Stimulated activated CD8-positive, alpha-beta memory T cell treated with anti-CD3 and anti-CD28 coated beads, Interleukin-12 subunit alpha, Interleukin-12 subunit beta, amount 100 ng/mL, for 1 hour (primary cell): Measurements from ENCODE around the gene CAB39.
A peak's percentile ranks its signal among the peaks of the same experiment; 100 is the strongest.
"Not testable (repeated sequence)": the region's sequence is repeated elsewhere in the genome, so short reads cannot be mapped to it uniquely, and the experiment has no call there.

Experiments
- DNase-seq: peaks from one replicate; pipeline ENCODE4 v3.0.0-alpha.2; 2020; ENCODE audit warnings: low read depth

The CAB39 gene

DNA sequence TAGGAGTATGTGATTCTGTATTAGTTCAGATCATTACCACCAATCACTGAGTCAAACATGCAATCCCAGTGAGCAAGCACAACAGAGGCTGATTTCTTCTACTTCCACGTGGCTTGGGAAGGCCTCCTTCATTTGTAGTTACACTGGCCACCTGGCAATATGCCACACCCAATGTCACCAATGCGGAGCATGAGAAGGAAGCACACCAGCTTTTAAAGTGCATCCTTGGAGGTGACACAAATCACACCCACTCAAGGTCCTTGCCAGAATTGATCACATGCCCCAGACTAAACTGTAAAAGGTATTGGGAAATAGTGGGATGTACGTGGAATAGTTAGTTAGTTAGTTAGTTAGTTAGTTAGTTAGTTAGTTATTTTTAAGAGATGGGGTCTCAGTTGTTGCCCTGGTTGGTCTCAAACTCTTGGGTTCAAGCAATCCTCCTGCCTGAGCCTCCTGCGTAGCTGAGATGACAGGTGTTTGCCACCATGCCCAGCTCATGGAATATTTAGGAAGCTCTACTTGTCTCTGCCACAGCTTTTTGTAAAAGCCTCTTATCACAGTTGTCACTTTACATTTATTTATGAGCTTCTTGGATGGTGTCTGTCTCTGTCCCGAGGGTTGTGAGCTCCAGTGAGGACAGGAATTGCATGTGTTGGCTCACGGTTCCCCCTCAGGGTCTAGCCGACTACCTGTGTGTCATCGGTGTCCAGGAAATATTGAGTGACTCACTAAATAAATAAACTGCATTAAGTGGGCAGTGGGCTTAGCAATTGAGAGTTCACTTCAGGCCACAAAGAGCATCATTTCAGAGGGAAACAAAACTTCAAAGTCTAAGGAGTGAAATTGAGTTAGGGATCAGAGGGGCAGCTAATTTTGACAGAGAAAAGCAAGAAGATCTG is 28.1 kb upstream of the CAB39 start:
- DNase-seq = no peak

DNA sequence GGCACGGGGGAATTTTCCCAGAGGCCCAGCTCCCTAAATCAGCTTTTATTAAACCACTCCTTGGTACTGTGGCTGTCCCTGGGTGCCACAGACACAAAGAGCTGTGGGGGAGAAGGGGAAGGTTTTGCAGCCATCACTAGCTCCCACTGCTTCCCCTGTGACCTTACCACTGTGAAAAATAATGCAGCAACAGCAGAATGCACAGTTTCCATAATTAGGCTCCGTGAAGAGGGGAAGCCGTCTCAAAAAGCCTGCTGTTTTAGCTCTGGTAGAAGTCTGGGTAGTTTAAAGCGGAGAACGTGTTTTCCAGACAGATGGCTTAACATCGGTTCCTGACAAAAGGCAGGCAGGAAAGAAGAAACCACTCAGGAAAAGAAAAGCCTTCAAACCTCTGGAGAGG is 27.5 kb upstream of the CAB39 start:
- DNase-seq = no peak

DNA sequence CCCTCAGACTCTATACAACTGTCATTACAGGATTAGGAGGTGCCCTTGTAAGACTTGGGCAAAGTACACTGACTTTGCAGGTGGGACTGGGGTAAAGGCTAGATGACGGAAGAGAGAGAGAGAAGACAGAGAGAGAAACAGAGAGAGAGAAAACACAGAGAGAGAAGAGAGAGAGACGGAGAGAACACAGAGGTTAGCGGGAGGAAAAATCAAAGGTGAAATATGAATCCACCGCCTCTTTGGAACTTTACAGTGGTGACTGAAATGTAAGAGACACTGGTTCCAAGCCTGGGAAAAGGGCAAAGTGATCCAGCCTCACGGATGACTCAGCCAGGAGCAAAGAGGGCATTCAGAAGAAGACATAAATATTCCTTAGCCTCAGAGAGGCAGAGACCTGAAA is 25.1 kb upstream of the CAB39 start:
- DNase-seq = no peak

DNA sequence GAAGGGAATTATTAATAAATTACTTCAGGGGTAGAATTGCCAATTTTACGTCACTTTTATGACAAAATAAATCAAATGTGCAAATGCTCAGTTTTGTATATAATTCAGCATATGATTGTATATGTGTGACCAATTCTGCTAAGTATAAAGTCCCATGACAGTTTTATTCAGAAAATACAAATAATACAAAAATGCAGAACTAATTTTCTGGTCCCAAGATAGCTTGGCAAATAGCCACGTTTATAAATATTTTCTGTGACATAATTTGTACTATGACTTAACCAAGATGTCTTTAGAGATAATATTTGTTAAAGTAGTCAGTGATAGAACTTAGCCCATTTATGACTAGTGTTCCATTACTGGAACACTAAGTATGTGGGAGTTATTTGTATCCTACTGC is 24.2 kb upstream of the CAB39 start:
- no peak for DNase-seq

DNA sequence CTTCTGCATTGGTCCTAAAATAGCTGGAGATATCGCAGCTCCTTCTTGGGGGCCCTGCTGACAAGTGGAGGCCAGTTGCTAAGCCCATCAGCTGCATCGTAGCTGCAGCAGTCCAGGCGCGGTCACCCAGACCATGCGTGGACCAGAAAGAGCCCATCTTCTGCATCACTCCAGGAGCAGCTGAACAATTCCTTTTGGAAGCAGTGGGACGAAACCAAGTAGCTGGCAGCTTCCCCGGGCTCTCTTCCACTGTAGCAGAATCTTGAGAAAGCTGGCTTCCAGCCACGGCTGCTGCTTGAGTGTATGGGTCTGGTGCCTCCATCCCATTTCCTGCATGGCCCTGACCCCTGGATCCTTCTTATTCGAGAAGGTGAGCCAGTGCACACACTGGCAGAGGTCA is 22.2 kb upstream of the CAB39 start:
- DNase-seq = no peak

DNA sequence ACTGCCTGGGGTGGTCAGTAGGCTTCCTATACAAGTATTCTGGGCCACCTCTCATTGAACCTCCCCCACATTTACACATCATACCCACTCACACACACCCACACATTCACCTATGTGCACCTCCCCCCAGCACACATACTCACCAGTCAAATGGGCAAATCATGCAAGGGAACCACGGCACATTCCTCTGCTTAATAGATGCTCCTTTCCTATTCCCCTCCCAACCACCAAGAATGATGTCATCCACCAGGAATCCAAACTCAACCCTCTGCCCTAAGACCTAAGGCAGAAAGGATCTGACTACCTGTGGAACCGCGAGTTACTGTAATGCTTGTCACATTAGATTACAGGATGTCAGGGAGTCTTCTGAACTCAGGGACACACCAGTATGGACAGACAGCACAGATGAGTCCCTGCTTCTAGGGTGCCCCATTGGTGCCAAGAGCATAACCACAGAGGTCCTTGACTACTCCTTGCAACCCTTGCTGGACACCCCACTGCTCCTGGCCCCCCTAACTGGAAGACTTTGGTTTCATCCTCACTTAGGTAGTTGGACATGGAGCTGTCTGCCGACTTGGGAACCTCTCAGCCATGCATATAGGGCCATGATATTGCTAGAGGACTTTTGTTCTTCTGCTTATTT is 21.5 kb upstream of the CAB39 start:
- DNase-seq = no peak

DNA sequence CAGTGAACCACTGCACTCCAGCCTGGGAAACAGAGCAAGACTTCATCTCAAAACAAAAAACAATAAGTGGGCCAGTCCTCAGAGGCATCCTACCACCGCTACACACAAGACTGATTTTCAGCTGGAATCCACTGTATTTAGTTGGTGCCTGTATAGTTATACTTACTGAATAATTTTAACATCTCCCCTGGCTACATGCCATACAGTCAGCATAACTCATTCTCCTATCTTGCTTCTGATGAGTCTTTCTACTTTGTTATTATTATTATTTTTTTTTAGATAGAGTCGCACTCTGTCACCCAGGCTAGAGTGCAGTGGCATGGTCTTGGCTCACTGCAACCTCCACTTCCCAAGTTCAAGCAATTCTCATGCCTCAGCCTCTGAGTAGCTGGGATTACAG is 19.9 kb upstream of the CAB39 start:
- no peak for DNase-seq

DNA sequence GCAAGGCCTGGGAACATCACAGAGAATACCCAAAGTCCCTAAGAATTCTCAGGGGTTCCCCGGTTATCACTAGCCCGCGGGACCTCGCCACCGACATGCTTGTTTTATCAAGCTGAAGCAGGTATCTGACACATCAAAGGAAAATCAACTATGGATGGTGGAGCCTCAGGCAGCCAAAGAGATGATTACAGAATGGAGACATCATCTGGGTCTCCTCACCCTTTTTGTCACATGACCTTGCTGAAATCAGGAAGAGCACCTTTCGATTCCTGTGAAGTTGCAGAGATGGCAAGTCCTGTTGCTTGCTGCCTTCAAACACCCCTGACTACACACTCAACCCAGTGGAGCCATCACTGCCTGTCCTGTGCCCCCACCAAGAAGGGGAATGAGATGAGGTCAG is 19.2 kb upstream of the CAB39 start:
- no peak for DNase-seq

DNA sequence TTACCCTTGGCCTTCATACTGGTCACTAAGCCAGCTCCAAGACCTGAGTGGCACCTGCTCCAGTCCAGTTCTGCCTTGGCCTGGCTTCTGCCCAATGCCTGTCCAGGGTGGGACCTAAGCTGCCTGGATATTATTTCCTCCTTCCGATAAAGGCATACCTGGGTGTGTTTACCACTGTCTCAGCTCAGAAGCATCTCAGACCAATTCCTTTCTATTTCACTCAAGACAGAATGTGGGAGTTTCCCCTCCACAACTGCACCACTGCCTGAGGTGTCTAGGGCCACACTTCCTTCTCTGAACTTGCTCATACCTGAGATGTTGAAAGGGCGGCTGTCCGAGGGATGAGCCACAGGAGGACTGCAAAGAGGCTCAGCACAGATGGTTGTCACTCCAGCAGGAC is 18.4 kb upstream of the CAB39 start:
- no peak for DNase-seq

DNA sequence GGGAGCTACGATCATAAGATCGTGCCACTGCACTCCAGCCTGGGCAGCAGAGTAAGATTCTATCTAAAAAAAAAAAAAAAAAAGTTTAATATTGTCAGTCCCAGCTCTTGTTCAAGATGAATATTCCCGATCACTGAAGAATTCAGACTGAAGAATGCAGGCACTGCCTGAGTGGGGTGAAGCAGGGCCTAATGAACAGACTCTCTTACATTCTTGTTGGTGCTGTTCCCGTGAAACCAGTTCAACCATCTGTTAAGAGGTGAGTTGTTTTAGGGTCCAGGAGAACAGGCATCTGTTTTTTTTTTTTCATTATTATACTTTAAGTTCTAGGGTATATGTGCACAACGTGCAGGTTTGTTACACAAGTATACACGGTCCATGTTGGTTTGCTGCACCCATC is 17.1 kb upstream of the CAB39 start:
- DNase-seq = no peak

DNA sequence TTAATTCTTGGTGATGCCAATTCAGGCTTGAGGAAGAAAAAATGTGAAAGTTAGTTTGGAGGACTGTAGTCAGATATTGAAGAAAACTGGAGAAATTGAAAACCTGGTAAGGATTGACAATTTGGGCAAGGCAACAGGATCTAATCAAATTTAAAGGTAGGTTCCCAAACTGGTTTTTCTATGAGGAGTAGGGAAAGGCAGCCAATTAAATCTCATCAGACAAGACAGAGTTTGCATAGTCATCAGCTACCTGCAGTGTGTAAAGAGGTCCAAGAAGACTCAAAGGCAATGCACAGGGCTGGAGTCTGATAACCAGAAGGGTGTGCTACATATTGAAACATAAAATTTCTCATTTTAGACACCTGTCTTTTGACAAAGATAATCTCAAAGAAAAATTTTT is 16.0 kb upstream of the CAB39 start:
- DNase-seq = no peak

DNA sequence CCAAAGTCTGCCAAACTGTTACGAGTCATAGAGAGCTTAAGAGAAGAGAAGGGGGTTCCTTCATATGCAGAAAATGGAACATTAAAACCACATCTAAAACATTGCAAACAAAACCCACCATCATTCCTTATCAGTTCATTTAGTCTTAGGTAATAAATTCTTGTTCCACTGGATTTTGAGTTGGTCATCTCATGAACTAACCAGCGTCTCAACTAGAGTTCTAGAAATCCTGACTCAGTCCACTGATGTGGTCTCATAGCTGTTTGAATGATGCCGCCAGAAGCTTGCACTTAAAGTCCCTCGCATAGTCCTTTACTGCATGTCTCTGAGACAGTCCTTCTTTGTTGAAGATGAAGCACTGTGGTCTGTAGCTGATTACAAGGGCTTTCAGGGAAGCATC is 15.0 kb upstream of the CAB39 start:
- DNase-seq = no peak

DNA sequence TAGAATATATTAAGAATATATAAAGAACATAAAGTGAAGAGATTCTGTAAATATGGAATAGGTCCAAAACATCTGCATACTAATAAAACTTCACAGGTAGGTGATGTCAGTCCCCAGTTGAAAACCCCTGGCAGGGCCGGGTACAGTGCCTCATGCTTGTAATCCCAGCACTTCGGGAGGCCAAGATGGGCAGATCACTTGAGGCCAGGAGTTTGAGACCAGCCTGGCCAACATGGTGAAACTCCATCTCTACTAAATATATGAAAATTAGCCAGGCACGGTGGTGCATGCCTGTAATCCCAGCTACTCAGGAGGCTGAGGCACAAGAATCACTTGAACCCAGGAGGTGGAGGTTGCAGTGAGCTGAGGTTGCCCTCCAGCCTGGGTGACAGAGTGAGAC is 13.9 kb upstream of the CAB39 start:
- DNase-seq = not testable (repeated sequence)

DNA sequence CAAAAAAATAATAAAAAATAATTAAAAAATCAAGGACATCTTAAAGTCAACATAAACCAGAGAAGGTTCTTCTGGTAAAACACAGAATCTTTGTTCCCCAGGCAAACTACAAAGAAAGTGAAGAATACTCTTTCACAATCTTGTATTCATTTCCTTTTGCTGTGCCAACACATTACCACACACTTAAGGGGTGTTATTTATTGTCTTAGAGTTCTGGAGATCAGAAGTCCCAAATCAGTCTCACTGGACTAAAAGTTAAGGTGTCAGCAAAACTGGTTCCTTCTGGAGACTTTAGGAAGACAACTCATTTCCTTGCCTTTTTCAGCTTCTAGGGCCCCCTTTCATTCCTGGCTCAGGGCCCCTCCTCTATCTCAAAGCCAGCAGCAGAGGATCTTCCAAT is 12.2 kb upstream of the CAB39 start:
- no peak for DNase-seq

DNA sequence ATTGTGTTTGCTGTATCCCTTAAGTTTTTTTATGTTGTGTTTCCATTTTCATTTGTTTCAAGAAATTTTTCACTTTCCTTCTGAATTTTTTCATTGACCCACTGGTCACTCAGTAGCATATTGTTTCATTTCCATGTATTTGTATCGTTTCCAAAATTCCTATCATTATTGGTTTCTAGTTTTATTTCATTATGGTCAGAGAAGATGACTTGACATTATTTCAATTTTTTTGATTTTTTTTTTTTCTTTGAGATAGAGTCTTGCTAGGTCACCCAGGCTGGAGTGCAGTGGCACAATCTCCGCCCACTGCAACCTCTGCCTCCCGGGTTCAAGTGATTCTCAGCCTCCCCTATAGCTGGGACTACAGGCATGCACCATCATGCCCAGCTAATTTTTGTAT is 11.3 kb upstream of the CAB39 start:
- no peak for DNase-seq

DNA sequence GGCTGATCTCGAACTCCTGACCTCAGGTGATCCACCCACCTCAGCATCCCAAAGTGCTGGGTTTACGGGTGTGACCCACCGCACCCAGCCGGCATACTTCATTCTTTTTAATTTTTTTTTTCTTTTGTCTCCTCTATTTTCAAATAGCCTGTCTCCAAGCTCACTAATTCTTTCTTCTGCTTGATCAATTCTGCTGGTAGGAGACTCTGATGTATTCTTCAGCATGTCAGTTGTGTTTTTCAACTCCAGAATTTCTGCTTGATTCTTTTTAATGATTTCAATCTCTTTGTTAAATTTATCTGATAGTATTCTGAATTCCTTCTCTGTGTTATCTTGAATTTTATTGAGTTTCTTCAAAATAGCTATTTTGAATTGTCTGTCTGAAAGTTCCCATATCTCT is 10.2 kb upstream of the CAB39 start:
- DNase-seq = not testable (repeated sequence)

DNA sequence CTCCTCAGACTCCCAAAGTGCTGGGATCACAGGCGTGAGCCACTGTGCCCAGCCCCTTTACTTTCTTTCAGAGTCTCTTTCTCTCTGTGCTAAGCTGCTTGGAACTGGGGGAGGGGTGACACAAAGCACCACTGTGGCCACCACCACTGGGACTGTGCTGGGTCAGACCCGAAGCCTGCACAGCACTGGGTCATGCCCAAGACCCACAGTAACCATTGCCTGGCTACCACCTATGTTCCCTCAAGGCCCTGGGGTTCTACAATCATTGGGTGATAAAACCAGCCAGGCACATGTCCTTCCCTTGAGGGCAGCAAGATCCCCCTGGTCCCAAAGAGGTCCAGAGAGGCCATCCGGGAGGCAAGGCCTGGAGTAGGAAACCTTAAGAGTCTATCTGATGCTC is 9.1 kb upstream of the CAB39 start:
- no peak for DNase-seq

DNA sequence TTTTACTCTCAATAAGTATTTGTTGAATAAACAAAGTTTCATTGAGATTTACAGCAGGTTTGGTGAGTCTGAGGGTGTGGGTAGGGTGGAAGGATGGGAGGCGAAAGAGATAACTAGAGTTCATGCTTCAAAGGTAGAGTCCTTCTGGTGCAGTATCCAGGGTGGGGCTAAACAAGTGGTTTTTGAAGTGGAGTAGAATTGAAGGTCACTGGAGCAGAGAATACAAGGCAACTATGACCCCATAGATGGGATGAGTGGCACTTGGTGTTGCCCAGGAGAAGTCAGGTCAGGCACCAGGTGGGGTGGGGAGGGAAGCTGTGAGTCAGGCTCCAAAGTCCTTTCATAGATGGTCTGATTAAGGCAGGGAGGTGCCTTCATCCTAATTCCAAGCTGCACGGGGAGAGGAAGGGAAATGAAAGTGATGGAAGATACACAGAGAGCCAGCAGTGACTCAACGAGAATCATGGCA is 6.6 kb upstream of the CAB39 start:
- DNase-seq = no peak

DNA sequence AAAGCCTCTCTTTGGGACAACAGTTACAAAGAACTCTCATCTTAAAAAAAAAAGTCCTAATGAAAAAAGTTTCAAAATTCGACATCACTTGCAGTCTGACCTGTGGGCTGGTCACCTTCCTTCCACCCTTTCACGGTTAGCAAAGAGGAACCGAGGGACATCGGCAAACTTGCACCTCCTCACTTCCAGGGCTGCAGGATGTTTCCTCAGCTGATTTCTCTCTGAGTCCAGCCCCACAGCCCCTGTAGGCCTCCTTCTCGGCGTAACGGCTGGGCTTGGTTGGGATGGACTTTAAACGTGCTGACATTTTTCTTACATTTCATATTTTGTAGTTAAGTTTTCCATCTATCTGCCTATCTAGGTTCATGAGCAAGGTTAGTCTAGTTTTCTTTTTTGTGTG is 5.7 kb upstream of the CAB39 start:
- no peak for DNase-seq

DNA sequence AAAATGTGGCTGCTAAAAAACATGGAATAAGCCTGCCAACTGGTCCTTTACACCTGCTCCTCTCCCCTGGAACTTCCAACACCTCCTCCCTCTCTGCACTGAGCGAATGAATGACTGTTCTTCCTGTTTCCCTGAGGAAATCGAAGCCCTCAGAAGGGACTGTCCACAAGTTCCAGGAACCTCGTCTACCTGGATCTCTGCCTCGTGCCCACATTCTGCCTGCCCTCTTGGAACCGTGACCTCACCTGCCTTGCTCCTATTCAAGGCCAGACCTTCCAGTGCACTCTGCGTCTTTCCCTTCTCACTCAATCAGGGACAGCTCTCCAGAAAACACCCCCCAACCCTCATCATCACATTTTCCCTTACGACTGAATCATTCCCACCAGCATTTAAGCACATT is 4.4 kb upstream of the CAB39 start:
- DNase-seq = no peak

DNA sequence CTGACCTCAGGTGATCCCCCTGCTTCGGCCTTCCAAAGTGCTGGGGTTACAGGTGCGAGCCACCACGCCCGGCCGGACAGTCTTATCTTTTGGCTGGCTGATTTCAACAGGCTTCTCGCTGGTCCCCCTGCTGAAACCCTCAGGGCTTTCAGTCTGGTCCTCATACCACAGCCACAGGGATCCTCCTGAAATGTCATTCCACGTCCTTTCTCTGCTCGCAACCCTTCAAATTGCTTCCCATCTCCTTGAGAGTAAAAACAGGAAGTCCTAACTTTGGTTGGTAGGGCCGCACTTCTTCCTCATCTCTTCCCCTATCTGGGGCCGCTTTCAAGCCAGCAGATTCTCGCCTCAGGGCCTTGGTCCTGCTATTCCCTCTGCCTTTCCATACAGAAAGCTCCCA is 1.4 kb upstream of the CAB39 start:
- DNase-seq = no peak

DNA sequence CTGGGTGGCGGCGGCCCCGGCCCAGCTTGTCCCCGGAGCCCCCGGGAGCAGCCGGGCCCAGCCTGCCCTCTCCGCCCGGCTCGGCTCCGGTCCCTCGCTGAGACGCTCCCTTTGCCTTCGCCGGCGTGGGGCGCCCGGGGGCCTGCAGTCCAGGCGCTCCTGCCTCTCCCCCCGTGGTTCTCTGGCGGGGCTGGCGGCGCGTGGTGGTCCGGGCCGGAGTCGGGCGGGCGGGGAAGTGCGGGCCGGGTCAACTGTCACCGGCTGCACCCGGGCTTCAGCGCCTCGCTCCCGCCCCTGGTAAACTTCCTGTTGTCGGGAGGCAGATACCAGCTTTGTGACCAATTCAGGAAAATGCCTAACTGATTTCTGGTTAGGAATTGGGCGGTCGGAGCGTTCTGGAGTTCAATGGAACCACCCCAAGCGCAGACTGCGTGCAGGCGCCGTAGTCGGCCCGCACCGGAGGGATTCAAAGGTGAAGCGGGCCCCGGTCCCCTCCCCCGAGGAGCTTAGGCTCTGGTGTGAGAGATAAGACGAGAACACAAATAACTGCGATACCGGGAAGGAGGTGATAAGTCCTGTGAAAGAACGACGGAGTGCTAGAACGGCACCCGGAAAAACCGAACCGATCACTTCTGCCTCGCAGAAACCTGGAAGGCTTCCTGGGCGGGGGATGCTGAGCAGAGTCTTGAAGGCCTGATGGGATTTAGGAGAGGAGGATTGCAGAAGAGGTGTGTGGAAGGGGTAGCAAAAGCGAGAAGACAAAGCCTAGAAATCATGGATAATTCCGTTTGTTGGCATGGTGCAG is 891 bp downstream of the CAB39 start:
- DNase-seq = peak; percentile 7

DNA sequence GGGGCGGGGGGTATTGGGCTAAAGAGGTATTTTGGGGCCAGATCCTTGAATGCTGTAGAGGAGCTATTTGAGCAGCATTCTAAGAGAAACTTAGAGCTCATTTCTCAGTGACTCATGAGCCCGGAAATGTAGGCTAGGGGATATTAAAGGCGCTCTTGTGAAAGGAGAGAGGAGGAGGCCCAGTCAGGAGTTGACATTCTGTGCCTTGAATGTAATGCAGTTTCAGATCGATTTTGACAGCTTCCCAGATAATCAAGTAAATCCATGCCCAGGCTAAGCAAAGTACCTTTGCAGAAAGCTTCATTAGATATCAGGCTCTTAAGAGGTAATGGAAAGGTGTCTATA is 1.5 kb downstream of the CAB39 start:
- DNase-seq = peak; percentile 23
